WTC11 (cell line): Measurements from ENCODE around the gene FA2H. TPM values are rescaled to one million over a fixed set of nuclear protein-coding genes. Genes with fewer than 3 reads are reported as not detected.

Experiments used
- ATAC-seq: fragments of 200-7000 bp; cut with Tn5 transposase; 2 replicates; pipeline ENCODE4 v1.10.0; 2021; ENCODE audit warnings: mild to moderate bottlenecking, moderate library complexity
- CTCF ChIA-PET: fragments of 300-600 bp; sonication (Branson Sonifier 250); formaldehyde crosslinking; loops from one replicate; lab custom pipeline; 2021; ENCODE audit warnings: antibody characterized with exemption; lab: Charles Lee
- POLR2A ChIA-PET: fragments of 350-600 bp; sonication (Branson Sonifier 250); formaldehyde crosslinking; loops from one replicate; lab custom pipeline; 2021; ENCODE audit warnings: antibody characterized with exemption; lab: Charles Lee
- DNase-seq: peaks from one replicate; pipeline ENCODE4 v3.0.0; 2021; ENCODE audit warnings: low spot score
- H3K27ac Mint-ChIP-seq: 2 replicates; pipeline ENCODE4 v1.8.0; 2021; ENCODE audit warnings: mixed read lengths
- H3K27me3 Mint-ChIP-seq: 2 replicates; pipeline ENCODE4 v1.8.0; 2021; ENCODE audit warnings: low read depth, mild to moderate bottlenecking, moderate library complexity, mixed read lengths
- H3K36me3 Mint-ChIP-seq: 2 replicates; pipeline ENCODE4 v1.8.0; 2021; ENCODE audit warnings: mixed read lengths
- H3K4me1 Mint-ChIP-seq: 2 replicates; pipeline ENCODE4 v1.8.0; 2022; ENCODE audit warnings: mixed read lengths
- H3K4me3 Mint-ChIP-seq: 2 replicates; pipeline ENCODE4 v1.8.0; 2021; ENCODE audit warnings: mild to moderate bottlenecking, moderate library complexity, mixed read lengths
- H3K9me3 Mint-ChIP-seq: 2 replicates; pipeline ENCODE4 v1.8.0; 2021; ENCODE audit warnings: mixed read lengths
- CREM ChIP-seq: sonication (generic); formaldehyde crosslinking; IDR thresholded peaks from 2 replicates; pipeline ENCODE4 v1.8.1; 2022; ENCODE audit warnings: mild to moderate bottlenecking, missing genetic modification reagents, moderate library complexity
- ELF4 ChIP-seq: sonication (generic); formaldehyde crosslinking; IDR thresholded peaks from 2 replicates; pipeline ENCODE4 v1.8.1; 2022; ENCODE audit warnings: low read depth, mild to moderate bottlenecking, moderate library complexity, missing genetic modification reagents
- EMX1 ChIP-seq: fragments of 250-450 bp; sonication (Bioruptor Pico); IDR thresholded peaks from 2 replicates; pipeline ENCODE4 v1.8.0; 2021; ENCODE audit warnings: mild to moderate bottlenecking
- ESRRA ChIP-seq: sonication (generic); formaldehyde crosslinking; IDR thresholded peaks from 2 replicates; pipeline ENCODE4 v1.8.1; 2022; ENCODE audit warnings: mild to moderate bottlenecking, missing genetic modification reagents, borderline replicate concordance
- GABPB1 ChIP-seq: sonication (generic); formaldehyde crosslinking; IDR thresholded peaks from 2 replicates; pipeline ENCODE4 v1.8.1; 2023; ENCODE audit warnings: mild to moderate bottlenecking, missing genetic modification reagents
- GRHL2 ChIP-seq: fragments of 250-450 bp; sonication (Bioruptor Pico); IDR thresholded peaks from 2 replicates; pipeline ENCODE4 v1.8.0; 2022; ENCODE audit warnings: mild to moderate bottlenecking, moderate library complexity; ENCODE audit not compliant: insufficient replicate concordance, severe bottlenecking
- OVOL2 ChIP-seq: fragments of 250-450 bp; sonication (Bioruptor Pico); IDR thresholded peaks from 2 replicates; pipeline ENCODE4 v1.9.0; 2021; ENCODE audit warnings: mild to moderate bottlenecking, borderline replicate concordance
- PRDM15 ChIP-seq: sonication (generic); formaldehyde crosslinking; IDR thresholded peaks from 2 replicates; pipeline ENCODE4 v1.8.0; 2022; ENCODE audit warnings: missing genetic modification reagents
- PRRX2 ChIP-seq: fragments of 250-450 bp; sonication (Bioruptor Pico); IDR thresholded peaks from 2 replicates; pipeline ENCODE4 v1.8.0; 2021; ENCODE audit warnings: mild to moderate bottlenecking
- SOX15 ChIP-seq: fragments of 250-450 bp; sonication (Bioruptor Pico); IDR thresholded peaks from 2 replicates; pipeline ENCODE4 v1.9.0; 2021; ENCODE audit warnings: mild to moderate bottlenecking
- TEAD4 ChIP-seq: sonication (generic); formaldehyde crosslinking; IDR thresholded peaks from 2 replicates; pipeline ENCODE4 v1.8.0; 2022; ENCODE audit warnings: mild to moderate bottlenecking, missing genetic modification reagents
- ZMAT4 ChIP-seq: fragments of 250-450 bp; sonication (Bioruptor Pico); IDR thresholded peaks from 2 replicates; pipeline ENCODE4 v1.9.0; 2021; ENCODE audit warnings: mild to moderate bottlenecking
- ZNF121 ChIP-seq: sonication (generic); formaldehyde crosslinking; IDR thresholded peaks from 2 replicates; pipeline ENCODE4 v1.8.0; 2023; ENCODE audit warnings: missing genetic modification reagents
- ZNF138 ChIP-seq: sonication (generic); formaldehyde crosslinking; conservative IDR thresholded peaks from 2 replicates; pipeline ENCODE4 v1.8.1; 2022; ENCODE audit warnings: mild to moderate bottlenecking, moderate library complexity, missing genetic modification reagents
- ZNF416 ChIP-seq: fragments of 250-450 bp; sonication (Bioruptor Pico); IDR thresholded peaks from 2 replicates; pipeline ENCODE4 v1.9.0; 2021; ENCODE audit warnings: mild to moderate bottlenecking, inconsistent platforms
- ZNF425 ChIP-seq: fragments of 250-450 bp; sonication (Bioruptor Pico); conservative IDR thresholded peaks from 2 replicates; pipeline ENCODE4 v1.9.0; 2021; ENCODE audit warnings: mild to moderate bottlenecking
- ZNF512 ChIP-seq: sonication (generic); formaldehyde crosslinking; IDR thresholded peaks from 2 replicates; pipeline ENCODE4 v1.8.1; 2022; ENCODE audit warnings: missing genetic modification reagents, borderline replicate concordance
- total RNA-seq: library from RNA; stranded (reverse); gene quantifications from 3 replicates; pipeline ENCODE4 v1.2.3, GENCODE V29; 2021
- TF ChIP-seq, protein P1 (sequence below): sonication (generic); formaldehyde crosslinking; IDR thresholded peaks from 2 replicates; pipeline ENCODE4 v1.8.1; 2023; ENCODE audit warnings: mild to moderate bottlenecking, missing genetic modification reagents, moderate library complexity
- TF ChIP-seq, protein P2 (sequence below): sonication (generic); formaldehyde crosslinking; IDR thresholded peaks from 2 replicates; pipeline ENCODE4 v1.8.1; 2023; ENCODE audit warnings: mild to moderate bottlenecking, missing genetic modification reagents

The FA2H gene
- total RNA-seq, 1 experiment from 2014 or later: 10.9 TPM

GRCh38 chr16:74745109-74745615, 29.5 kb downstream of the FA2H start:
- Mint-ChIP-seq H3K27ac (no peak overlapping the region), H3K27me3 (no peaks in the 10 kb centered on the region), H3K9me3 (no peaks in the 10 kb centered on the region), H3K4me3 (no peak overlapping the region), H3K4me1 (peaks cover 32% of the 10 kb centered on the region), H3K36me3 (no peaks in the 10 kb centered on the region)
- no peak for ATAC-seq
- ChIA-PET POLR2A (no interaction called here), CTCF (interaction anchor here (2.1 kb wide), 1 partner anchor 29 kb away, joined by 6 read pairs; no protein-coding TSS in a partner anchor)
- no peak for TF ChIP-seq ZNF138 (CRISPR knock-in tag)
- no peak for TF ChIP-seq ESRRA (CRISPR knock-in tag)
- TF ChIP-seq, protein P1, sequence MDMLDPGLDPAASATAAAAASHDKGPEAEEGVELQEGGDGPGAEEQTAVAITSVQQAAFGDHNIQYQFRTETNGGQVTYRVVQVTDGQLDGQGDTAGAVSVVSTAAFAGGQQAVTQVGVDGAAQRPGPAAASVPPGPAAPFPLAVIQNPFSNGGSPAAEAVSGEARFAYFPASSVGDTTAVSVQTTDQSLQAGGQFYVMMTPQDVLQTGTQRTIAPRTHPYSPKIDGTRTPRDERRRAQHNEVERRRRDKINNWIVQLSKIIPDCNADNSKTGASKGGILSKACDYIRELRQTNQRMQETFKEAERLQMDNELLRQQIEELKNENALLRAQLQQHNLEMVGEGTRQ (CRISPR knock-in tag): no peak
- TF ChIP-seq SOX15 (CRISPR knock-in tag): no peak
- TF ChIP-seq ZNF425: no peak
- TF ChIP-seq OVOL2 (CRISPR knock-in tag): no peak
- no peak for TF ChIP-seq GABPB1 (CRISPR knock-in tag)
- no peak for TF ChIP-seq CREM
- TF ChIP-seq ZMAT4: no peak
- TF ChIP-seq ELF4: no peak
- no peak for TF ChIP-seq GRHL2 (CRISPR knock-in tag)
- DNase-seq: no peak

DNA sequence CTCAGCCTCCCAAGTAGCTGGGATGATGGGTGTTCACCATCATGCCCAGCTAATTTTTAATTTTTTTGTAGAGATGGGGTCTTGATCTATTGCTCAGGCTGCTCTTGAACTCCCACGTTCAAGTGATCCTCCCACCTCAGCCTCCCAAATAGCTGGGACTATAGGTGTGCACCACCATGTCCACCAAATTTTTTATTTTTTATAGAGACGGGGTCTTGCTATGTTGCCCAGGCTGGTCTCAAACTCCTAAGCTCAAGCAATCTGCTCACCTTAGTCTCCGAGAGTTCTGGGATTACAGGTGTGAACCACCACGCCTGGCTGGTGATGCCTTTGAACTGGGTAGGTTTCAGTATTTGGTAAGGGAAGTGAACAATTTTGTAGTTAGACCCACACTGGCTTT, 30.1 kb downstream of the FA2H start:
- POLR2A ChIA-PET: no interaction called here
- ATAC-seq (no peak), DNase-seq (no peak)
- Mint-ChIP-seq H3K27ac (no peak overlapping the region), H3K9me3 (no peaks in the 10 kb centered on the region)
- peak; percentile 57; the same call in 1 of the 2 replicates for TF ChIP-seq ZNF121 (CRISPR knock-in tag)
- TF ChIP-seq, protein P2, sequence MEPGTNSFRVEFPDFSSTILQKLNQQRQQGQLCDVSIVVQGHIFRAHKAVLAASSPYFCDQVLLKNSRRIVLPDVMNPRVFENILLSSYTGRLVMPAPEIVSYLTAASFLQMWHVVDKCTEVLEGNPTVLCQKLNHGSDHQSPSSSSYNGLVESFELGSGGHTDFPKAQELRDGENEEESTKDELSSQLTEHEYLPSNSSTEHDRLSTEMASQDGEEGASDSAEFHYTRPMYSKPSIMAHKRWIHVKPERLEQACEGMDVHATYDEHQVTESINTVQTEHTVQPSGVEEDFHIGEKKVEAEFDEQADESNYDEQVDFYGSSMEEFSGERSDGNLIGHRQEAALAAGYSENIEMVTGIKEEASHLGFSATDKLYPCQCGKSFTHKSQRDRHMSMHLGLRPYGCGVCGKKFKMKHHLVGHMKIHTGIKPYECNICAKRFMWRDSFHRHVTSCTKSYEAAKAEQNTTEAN (CRISPR knock-in tag): no peak
- TF ChIP-seq, all 79 proteins: peak for 1
- CTCF ChIA-PET: interaction anchor here (0.7 to 2.1 kb wide), 3 partner anchors 24 to 69 kb away, joined by 3 to 6 read pairs (median 3); no protein-coding TSS in a partner anchor
- no peak overlapping the region for H3K4me3 Mint-ChIP-seq
- H3K36me3 Mint-ChIP-seq: no peaks in the 10 kb centered on the region
- H3K4me1 Mint-ChIP-seq: peaks cover 31% of the 10 kb centered on the region
- H3K27me3 Mint-ChIP-seq: no peaks in the 10 kb centered on the region

DNA sequence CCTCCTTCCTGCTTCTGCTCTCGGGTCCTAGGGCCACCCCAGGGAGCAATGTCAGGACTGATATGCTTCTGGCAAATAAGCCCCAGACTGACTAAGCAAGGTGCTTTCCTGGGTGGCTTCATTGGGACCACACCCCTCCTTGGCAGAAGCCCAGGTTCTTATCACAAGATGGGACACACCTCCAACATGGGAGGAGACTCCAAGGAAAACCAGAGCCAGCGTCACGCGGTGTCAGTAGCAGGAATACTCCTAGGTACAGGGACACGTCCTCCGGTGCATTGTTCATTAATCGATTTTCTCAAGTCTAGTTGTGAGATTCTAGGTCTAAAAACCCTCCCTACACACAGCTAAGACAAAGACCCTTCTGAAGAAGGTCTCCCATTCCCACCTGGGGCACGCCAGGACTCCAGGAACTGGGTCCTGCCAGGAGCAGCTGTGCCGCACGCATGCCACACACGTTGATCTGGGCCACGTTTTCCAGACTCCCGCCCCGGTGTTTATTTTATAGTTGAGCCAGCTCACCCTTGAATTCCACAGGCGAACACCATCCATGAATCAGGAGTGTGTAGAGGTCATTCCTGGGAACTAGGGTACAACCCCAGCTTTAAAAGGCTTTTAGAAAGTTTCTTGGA, 30.8 kb downstream of the FA2H start:
- no peaks in the 10 kb centered on the region for H3K27me3 Mint-ChIP-seq
- TF ChIP-seq PRDM15 (CRISPR knock-in tag) (peak; percentile 82), TEAD4 (CRISPR knock-in tag) (no peak), ZNF416 (CRISPR knock-in tag) (no peak), ZNF512 (CRISPR knock-in tag) (no peak), EMX1 (CRISPR knock-in tag) (no peak), PRRX2 (CRISPR knock-in tag) (no peak), GRHL2 (CRISPR knock-in tag) (no peak)
- H3K36me3 Mint-ChIP-seq: no peaks in the 10 kb centered on the region
- H3K4me1 Mint-ChIP-seq: peaks cover 30% of the 10 kb centered on the region
- no peaks in the 10 kb centered on the region for H3K9me3 Mint-ChIP-seq
- POLR2A ChIA-PET: no interaction called here
- CTCF ChIA-PET: interaction anchor here (0.5 to 2.1 kb wide), 3 partner anchors 27 to 70 kb away, joined by 3 to 7 read pairs (median 6); no protein-coding TSS in a partner anchor
- peak; percentile 51 for ATAC-seq
- H3K27ac Mint-ChIP-seq: no peak overlapping the region
- DNase-seq: no peak
- no peak overlapping the region for H3K4me3 Mint-ChIP-seq
